LNCaP clone FGC (cell line): ENCODE measurements around the gene IL1RL2.

Source experiments
- DNase-seq: peaks from one replicate; pipeline ENCODE4 v3.0.0-alpha.2; 2011; ENCODE audit warnings: low read depth
- H3K4me3 ChIP-seq: 2 replicates; pipeline ENCODE4 v1.5.1; 2011; ENCODE audit warnings: mild to moderate bottlenecking, low read depth, low read length, control low read depth
- CTCF ChIP-seq: IDR thresholded peaks from 2 replicates; pipeline ENCODE4 v1.5.1; 2012; ENCODE audit warnings: mild to moderate bottlenecking; ENCODE audit not compliant: control insufficient read depth, insufficient read depth; ENCODE audit errors: extremely low read depth

Gene IL1RL2

GRCh38 chr2:102261467-102262135, 74.8 kb downstream of the IL1RL2 start:
- DNase-seq, result no peak
- no peak overlapping the region for H3K4me3 ChIP-seq
- no peak for TF ChIP-seq CTCF

GRCh38 chr2:102262216-102263129, 75.7 kb downstream of the IL1RL2 start:
- H3K4me3 ChIP-seq, result no peak overlapping the region
- no peak for DNase-seq
- no peak for TF ChIP-seq CTCF

- H3K4me3 ChIP-seq, result no peak overlapping the region
- DNase-seq, result no peak
- no peak for TF ChIP-seq CTCF
These were observed 78.1 kb downstream of the IL1RL2 start for GRCh38 chr2:102264952-102265351.

- DNase-seq, result no peak
- no peak for TF ChIP-seq CTCF
- no peak overlapping the region for H3K4me3 ChIP-seq
These were observed 79.4 kb downstream of the IL1RL2 start for GRCh38 chr2:102266204-102266603.

GRCh38 chr2:102267774-102268173, 81.0 kb downstream of the IL1RL2 start:
- H3K4me3 ChIP-seq, result no peak overlapping the region
- TF ChIP-seq CTCF, result no peak
- no peak for DNase-seq

- no peak for DNase-seq
- no peak for TF ChIP-seq CTCF
- H3K4me3 ChIP-seq, result no peak overlapping the region
These were observed 81.8 kb downstream of the IL1RL2 start for GRCh38 chr2:102268510-102269199.
